SK-N-MC (cell line): ENCODE data around the gene TNK2.

Experiments used
- EZH2 ChIP-seq: fragments of 200-600 bp; sonication (generic); IDR thresholded peaks from one replicate; pipeline ENCODE4 v1.6.1; 2017; ENCODE audit warnings: antibody characterized with exemption
- POLR2AphosphoS5 ChIP-seq: IDR thresholded peaks from 2 replicates; pipeline ENCODE4 v1.6.1; 2012; ENCODE audit warnings: mild to moderate bottlenecking, low read depth, low read length, borderline replicate concordance

GRCh38 chr3:195896361-195897080 is 11.8 kb downstream of the TNK2 start:
- no peak for TF ChIP-seq EZH2
- TF ChIP-seq POLR2AphosphoS5 = no peak
